Cardiac septum (tissue), 1 donor: ENCODE data around the gene RGCC. TPM values are rescaled to one million over a fixed set of nuclear protein-coding genes. Genes with fewer than 3 reads are reported as not detected.
"Not testable (repeated sequence)": the region's sequence is repeated elsewhere in the genome, so short reads cannot be mapped to it uniquely, and the experiment has no call there.

Experiments used
- DNase-seq: peaks from one replicate; pipeline ENCODE4 v3.0.0-alpha.2; 2020; ENCODE audit warnings: low spot score
- intact Hi-C: fragments of 100-400 bp; cut with DNase I; formaldehyde crosslinking; loops from one replicate; pipeline ENCODE4 v1.14.0; 2022
- total RNA-seq: library from RNA; stranded (reverse); fragmentation: NEBNext Ultra II Directional; extraction: Animal tissue kit (Norgen Biotek cat#: 25700); gene quantifications from one replicate; pipeline ENCODE4 v1.2.1, GENCODE V29; 2021
- donor health status: DM: no; HTN: no; CAD: no.

RGCC gene
- total RNA-seq, 1 donor from 2014 or later = 41.4 TPM

DNA sequence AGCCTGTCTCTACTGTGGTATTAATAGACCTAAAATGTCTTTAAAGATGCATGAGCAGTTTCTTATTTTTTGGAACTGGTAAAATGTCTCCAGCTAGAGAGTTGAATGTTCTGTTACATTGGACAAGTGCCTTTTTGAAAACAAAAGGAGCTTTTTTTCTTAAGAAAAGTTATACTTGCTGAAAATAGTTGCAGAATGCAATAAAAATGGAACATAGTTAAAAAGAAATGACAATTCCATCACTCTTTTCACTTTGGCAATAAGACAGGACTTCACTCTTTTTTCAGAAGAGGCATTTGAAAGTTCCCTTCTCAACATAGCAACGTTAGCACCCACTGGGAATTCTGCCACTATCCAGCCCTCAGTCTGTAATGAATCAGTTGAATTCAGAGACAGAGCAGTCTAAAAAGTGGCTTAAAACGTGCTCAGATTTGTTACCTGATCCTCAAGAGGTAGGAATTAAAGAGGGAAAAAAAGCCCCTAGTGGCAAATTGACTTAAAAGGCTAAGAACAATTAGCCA is 10.1 kb downstream of the RGCC start:
- intact Hi-C loops = no loop called here
- DNase-seq = no peak

DNA sequence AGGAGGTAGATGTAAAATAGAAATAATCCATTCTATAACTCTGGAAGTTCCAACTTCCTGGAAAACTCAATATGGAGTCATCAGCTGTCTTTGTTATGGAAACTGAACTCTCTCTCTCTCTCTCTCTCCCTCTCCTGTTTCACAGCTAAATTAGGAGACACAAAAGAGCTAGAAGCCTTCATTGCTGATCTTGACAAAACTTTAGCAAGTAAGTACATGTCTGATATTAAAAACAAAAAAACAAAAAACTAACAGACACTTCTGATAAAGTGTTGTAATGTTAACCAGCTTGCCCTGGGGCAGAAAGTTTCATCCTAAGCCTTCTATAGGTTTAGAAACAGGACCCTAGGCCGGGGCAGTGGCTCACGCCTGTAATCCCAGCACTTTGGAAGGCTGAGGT is 11.3 kb downstream of the RGCC start:
- no peak for DNase-seq
- intact Hi-C loops = no loop called here

DNA sequence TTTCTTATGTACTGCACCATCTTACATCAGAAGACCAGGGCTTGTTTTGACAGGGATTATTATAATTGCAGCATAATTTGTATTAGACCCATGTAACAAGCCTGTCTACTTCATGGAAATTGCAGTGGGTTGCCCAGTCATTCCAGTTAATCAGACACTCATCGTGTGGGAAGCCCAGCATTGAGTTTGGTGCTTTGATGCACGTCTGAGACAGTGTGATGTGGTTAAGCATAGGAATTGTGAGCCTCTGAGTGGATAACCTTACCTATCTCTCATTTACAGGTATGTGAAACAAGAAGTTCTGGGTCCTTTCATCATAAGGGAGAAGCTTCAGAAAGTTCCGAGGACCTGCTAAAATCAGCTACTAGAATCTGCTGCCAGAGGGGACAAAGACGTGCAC is 12.8 kb downstream of the RGCC start:
- intact Hi-C loops = no loop called here
- no peak for DNase-seq

DNA sequence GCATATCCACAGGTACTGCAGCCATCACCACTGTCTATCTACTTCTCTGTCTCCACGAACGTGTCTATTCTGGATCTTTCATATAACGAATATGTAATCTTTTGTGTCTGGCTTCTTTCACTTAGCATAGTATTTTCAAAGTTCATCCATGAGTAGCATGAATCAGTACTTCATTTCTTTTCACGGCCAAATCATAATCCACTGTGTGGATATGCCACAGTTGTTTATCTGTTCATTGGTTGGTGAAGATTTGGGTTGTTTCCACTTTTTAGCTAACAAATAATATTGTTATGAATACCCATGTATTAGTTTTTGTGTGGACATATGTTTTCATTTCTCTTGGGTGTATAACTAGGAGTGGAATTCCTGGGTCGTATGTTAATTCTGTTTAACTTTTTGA is 14.4 kb downstream of the RGCC start:
- intact Hi-C loops = no loop called here
- DNase-seq = no peak

DNA sequence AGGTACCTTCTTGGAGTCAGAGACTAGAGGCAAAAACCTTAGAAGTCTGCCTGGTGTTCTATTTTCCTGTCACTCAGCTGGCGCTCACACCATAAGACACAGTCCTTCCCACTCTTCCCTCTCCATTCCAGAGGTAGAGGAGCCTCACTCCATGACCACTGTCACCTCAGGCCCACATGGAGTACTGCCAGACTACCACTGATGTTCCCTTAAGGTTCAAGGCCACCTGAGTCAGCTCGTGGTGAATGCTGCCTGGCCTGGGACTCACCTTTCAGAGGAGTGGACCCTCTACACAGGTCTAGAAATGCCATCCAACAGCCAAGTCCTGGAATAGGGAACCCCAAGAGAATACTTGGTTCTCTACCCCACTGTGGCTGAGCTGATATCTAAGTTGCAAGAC is 29.9 kb downstream of the RGCC start:
- DNase-seq = no peak
- intact Hi-C loops = no loop called here

DNA sequence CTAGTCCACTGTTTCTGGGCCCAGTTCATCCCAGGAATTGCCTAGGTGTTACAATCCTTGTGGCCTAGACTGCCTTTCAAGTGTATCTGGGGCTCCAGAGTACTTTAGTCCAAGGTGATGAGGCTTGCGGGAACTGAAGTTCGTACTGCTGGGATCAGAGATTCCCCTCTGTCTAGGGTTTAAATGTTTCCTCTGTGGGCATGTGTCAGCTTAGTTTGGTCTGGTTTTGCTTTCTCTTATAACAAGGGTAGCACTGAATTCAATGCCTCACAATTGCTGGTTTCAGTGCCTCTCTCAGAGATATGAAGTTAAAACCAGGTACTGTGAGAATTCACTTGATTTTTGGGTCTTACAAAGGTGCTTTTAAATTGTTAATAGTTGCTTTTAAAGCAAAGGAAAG is 30.8 kb downstream of the RGCC start:
- no peak for DNase-seq
- intact Hi-C loops = no loop called here

DNA sequence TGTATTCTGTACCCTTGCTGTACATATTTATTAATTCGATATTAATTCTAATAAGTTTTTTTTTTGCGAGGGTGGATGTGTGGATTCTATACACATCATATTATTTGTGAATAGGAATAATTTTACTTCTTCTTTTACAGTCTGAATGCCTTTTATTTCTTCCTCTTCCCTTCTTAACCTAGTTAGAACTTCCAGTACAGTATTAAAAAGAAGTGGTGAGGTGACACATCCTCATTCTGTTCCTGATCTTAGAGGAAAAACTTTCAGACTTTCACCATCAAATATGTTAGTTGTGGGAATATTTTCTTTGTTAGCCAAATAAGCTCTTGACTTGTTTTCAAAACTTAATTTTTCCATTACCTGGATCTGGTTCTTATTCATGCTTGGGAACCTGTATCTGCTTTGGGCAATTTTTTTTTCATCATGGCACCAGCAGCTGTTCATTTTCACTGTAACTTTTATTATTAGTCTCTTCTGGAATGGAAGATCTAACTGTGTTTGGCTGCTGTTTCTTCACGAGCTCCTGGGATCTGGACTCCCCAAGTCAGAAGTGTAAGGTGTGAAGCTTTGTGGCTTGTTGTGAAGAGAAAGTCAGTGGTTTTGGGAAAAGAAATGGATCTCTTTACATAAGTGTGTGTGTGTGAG is 33.1 kb downstream of the RGCC start:
- no peak for DNase-seq
- intact Hi-C loops = no loop called here

DNA sequence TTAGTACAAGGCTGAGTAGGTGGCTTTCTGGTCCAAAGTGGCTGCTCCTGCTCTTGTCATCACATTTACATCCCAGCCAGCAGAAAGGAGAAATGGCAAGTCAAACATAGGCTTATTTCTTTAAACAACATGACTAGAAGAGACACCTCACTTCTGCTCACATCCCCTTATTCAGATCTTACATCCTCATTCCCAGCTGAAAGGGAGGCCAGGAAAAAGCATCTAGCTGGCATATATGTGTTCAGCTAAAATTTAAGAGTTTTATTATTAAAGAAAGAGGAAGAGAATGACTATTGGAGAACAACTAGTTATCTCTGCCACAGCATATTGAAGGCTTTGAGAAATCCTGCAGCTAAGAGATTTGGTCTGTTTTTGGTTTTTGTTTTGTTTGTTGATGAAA is 34.1 kb downstream of the RGCC start:
- DNase-seq = no peak
- intact Hi-C loops = no loop called here

DNA sequence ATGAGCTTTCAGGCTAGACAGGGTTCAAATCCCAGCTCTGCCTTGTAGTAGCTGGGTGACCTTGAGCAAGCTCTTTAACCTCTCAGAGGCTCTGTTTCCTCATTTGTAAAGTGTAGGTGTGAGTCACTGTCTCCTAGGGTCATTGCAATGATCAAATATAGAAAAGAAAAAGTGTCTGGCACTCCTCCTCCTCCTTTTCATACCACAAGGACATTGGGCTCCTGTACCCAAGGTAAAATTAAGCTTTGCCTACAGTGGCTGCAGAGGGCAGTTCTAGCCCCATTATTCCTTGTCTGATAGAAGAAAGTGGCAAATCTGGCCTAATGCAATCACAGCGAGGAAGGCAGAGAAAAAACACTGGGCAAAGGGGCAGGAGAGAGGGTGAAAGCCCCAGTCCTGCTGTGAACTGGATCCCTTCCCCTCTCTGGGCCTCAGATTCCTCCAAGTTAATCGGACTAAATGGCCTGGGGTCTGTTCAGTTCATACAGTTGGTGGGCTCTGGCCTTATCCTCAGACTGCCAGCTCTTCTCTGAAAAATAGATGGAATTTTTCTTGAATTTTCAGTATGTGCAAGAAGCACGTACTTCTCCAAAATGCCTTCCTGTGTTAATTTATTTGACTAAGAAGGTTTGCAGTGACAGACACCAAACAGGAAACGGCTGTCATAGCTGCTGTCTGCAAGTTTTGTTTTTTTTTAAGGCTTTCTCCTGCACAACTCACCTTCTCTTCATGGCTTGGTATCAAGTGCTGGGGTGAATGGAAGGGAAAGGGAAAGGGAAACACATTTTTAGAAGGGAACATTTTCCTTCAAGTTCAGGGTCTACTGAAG is 35.3 kb downstream of the RGCC start:
- no peak for DNase-seq
- intact Hi-C loops = no loop called here

DNA sequence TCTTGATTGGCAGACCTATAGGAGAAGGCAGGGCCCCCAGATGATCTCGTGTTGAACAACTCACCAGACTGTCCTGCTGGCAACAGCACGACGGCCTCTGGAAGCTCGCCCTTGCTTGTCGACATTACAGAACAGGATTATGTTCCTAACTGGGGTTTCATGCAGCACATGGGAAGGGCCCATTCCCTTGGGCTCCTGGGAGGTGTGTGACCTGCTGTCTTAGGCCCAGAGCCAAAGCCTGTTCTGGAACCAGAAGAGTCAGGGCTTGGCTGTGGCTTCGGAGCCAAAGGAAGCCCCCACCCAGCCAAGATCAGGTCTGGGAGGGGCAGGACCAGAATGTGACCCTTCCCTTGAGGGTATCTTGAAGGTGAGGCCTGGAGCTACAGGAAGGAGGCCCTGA is 36.9 kb downstream of the RGCC start:
- intact Hi-C loops = no loop called here
- no peak for DNase-seq

DNA sequence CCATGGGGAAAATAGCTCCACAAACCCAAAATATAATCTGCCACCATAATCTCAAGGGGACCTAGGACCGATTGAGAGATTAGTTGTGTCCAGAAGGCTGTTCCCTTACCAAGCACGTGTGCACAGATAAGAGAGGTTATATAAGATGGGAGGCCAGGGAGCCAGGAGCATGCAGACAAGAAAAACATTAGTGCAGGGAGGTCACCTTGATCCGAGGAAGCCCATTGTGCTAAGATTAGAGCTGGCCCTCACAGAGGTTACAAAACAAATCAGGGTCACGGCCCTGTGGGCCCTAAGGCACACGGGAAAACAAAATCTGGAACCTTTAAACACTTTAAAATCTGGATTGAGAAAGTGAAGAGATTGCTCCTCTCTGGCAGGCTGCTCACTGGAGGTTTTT is 37.7 kb downstream of the RGCC start:
- DNase-seq = no peak
- intact Hi-C loops = no loop called here

DNA sequence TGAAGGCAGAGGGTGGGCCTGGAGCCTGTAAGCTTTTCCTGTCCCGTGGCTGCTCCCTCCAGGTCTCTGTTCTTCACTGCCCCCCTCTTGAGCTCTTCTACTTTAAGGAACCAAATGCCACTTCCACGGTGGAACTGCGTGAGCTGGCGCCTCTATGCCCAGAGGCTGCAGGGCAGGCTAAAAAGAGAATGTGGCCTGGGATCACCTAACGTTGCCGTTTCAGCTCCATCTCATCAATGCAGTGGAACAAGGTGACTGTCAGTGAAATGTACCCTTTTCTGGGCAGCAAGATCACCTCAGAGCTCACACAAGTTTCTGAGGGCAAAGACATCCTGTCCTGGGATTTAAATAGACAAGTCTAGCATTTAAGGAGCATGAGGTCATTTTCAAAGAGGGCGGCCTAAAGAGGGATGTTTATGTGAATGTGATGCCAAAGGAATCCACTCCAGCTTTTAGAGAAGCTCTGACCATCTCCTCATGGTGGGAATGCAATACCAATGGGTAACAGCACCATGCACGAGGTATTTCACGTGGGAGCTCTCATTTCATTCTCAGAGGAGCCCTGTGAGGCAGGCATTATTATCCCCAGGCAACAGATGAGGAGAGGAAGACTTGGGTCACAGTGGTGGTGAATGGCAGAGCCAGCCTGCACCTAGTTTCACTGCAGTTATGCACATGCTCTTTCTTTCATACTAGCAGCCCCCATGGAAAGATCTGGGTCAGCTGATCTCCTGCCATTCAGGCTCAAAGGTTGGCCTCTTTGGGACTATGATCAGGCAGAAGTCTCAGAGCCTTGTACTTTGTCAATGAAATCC is 39.3 kb downstream of the RGCC start:
- intact Hi-C loops = no loop called here
- DNase-seq = no peak

DNA sequence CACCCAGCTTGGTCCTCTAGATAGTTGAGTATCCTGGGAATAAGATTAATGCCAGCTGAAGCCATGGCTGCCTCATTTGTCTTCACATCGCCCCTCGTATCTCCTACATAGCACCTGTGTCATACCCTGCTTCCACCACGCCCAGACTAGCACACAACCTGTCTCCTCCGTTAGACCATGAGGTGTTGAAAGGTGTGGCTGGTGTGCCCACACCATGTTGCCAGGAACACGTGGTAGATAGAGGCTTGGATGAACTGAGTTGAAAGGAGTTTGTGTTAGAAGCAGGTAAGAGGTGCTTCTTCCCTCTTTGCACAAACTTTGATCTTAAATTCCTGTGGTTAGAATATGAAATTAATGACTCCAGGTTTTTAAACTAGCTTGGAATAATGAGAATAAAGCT is 40.1 kb downstream of the RGCC start:
- intact Hi-C loops = no loop called here
- DNase-seq = no peak

DNA sequence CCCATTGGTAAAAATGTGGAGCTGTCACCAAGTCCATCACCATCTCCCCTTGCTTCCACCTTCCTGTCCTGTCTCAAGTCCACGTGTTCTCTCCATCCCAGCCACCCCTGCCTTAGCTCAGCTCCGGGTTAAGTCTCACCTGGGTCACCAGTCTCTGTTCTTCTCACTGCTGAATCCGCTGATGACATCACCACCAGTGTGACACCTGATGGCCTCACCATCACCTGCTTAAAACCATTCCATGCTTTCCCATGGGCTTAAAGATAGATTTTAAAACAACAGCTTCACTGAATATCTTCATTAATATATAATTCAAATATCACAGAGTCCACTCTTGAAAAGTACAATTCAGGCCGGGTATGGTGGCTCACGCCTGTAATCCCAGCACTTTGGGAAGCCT is 42.1 kb downstream of the RGCC start:
- no peak for DNase-seq
- intact Hi-C loops = no loop called here

DNA sequence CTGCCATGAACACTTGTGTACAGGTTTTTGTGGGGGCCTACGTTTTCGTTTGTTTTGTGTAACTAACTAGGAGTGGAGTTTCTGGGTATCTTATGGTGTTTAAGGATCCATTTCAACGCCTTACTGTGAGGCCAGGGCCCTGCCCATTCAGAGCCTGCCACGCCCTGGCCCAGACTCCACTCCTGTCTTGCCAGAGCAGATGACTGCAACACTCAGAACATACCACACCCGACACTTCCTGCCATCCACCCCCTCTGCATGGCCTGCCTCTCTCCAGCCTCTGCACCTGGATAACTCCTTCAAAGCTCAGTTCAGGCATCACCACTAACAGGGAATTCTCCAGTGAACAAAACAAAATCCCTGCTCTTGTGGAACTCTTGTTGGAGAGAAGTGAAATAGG is 43.2 kb downstream of the RGCC start:
- no peak for DNase-seq
- intact Hi-C loops = no loop called here

DNA sequence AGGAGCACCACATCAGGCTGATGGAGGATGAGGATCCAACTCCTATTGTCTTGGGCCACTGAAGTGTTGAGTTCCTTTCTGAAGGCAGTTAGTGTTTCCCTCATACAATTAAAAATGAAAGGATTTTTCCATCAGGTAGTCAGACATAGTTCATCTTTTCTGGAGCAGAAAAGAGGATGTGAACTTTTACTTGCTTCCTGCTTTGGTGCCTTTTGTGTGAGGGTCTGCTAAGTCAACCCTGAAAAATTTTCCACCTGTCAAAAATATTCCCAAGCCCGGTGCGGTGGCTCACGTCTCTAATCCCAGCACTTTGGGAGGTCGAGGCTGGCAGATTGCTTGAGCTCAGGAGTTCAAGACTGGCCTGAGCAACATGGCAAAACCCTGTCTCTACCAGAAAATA is 43.9 kb downstream of the RGCC start:
- no peak for DNase-seq
- intact Hi-C loops = no loop called here

DNA sequence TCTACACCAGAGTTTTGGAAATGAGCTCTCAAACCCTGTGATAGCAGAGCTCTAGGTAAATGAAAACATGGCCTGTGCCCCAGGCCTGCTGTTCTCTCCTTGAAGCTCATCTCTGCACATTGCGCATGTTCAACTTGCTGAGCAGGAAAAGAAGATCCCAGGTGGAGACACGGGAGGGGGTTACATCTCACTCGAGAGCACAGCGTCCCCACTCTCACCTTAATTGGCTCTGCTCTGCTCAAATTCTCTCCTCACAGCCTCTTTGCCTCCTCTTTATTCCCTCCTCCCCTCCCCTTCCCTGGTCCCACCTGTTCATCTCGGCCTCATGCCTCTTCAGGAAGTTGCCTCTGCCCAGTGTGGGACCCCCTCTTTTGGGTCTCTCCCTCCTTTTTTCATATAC is 44.7 kb downstream of the RGCC start:
- intact Hi-C loops = no loop called here
- no peak for DNase-seq

DNA sequence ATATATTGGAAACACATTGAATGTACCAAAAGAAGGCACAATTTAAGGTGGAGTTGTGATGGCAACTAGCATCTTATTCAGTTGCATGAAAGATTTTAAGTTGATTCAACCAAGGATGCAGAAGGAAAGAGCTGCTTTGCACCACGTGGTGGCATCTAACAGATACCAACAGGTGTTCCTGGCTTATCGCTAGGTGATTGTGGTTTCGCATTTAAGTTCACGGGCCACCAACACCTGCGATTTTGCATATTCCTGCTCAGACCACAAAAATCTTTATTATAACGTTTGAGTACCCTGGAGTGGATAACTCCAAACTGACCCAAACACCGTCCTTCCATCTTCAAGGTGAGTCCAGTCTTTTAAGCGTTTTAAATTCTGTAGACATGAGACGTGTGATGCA is 45.3 kb downstream of the RGCC start:
- intact Hi-C loops = no loop called here
- DNase-seq = no peak

DNA sequence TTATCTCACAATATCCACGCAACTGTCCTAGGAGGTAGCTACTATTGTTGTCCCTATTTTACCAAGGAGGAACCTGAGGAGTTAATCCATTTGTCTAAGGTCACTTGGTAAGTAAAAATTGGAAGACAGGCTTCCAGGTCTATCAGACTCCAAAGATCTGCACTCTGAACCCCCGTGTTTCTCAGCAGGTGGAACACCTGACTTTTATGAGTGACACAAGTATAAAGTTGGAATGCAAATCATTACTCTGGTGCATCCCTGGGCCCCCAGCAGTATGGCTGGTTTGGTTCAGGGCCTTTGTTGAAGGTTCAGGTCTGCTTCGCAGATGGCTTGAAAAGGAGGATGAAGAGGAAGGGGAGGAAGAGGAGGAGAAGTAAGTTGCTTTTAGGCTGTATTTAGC is 46.0 kb downstream of the RGCC start:
- no peak for DNase-seq
- intact Hi-C loops = no loop called here

DNA sequence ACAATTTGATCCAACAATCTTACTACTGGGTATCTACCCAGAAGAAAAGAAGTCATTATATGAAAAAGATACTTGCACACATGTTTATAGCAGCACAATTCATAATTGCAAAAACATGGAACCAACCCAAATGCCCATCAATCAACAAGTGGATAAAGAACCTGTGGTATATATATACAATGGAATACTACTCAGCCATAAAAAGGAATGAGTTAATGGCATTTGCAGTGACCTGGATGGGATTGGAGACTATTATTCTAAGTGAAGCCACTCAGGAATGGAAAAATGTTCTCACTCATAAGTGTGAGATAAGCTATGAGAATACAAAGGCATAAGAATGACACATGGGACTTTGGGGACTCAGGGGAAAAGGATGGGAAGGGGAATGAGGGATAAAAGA is 47.3 kb downstream of the RGCC start:
- intact Hi-C loops, DNase-seq: not testable (repeated sequence)
